Pons (tissue), 1 donor: Measurements from ENCODE around the gene BLZF1.
"Not testable (repeated sequence)": the region's sequence is repeated elsewhere in the genome, so short reads cannot be mapped to it uniquely, and the experiment has no call there.

Experiments
- DNase-seq: peaks from one replicate; pipeline ENCODE4 v3.0.0-alpha.2; 2016; ENCODE audit warnings: low spot score

BLZF1 gene

GRCh38 chr1:169361281-169361680 is 6.7 kb upstream of the BLZF1 start:
- no peak for DNase-seq

GRCh38 chr1:169363046-169363730 is 4.8 kb upstream of the BLZF1 start:
- no peak for DNase-seq

- DNase-seq = no peak
Measured at GRCh38 chr1:169364948-169365347, 3.0 kb upstream of the BLZF1 start.

- DNase-seq = no peak
Measured at GRCh38 chr1:169367096-169367685, 804 bp upstream of the BLZF1 start.

- no peak for DNase-seq
Measured at GRCh38 chr1:169368406-169368769, 393 bp downstream of the BLZF1 start.

- DNase-seq = no peak
Measured at GRCh38 chr1:169371404-169371803, 3.4 kb downstream of the BLZF1 start.

- DNase-seq = no peak
Measured at GRCh38 chr1:169381162-169381561, 13.2 kb downstream of the BLZF1 start.

- DNase-seq = no peak
Measured at GRCh38 chr1:169383449-169383848, 15.5 kb downstream of the BLZF1 start.

- DNase-seq = no peak
Measured at GRCh38 chr1:169387399-169387798, 19.4 kb downstream of the BLZF1 start.

- DNase-seq = no peak
Measured at GRCh38 chr1:169390303-169390702, 22.3 kb downstream of the BLZF1 start.

GRCh38 chr1:169392406-169392805 is 24.4 kb downstream of the BLZF1 start:
- DNase-seq = no peak

- DNase-seq = no peak
Measured at GRCh38 chr1:169395955-169396354, 28.0 kb downstream of the BLZF1 start.

- DNase-seq = not testable (repeated sequence)
Measured at GRCh38 chr1:169402578-169402977, 34.6 kb downstream of the BLZF1 start.

GRCh38 chr1:169408340-169408739 is 40.3 kb downstream of the BLZF1 start:
- not testable (repeated sequence) for DNase-seq

GRCh38 chr1:169414952-169415351 is 47.0 kb downstream of the BLZF1 start:
- no peak for DNase-seq

- DNase-seq = no peak
Measured at GRCh38 chr1:169421309-169421708, 53.3 kb downstream of the BLZF1 start.

- peak; percentile 17 for DNase-seq
Measured at GRCh38 chr1:169426174-169426705, 58.2 kb downstream of the BLZF1 start.

GRCh38 chr1:169427081-169427641 is 59.2 kb downstream of the BLZF1 start, which contains the start of gene CCDC181:
CCDC181 (minus strand) TSS chr1:169427474; CDS start chr1:169424927, 2,547 bp downstream.
- peak; percentile 57 for DNase-seq
